ENCODE results near the gene CNPY2.

DNA sequence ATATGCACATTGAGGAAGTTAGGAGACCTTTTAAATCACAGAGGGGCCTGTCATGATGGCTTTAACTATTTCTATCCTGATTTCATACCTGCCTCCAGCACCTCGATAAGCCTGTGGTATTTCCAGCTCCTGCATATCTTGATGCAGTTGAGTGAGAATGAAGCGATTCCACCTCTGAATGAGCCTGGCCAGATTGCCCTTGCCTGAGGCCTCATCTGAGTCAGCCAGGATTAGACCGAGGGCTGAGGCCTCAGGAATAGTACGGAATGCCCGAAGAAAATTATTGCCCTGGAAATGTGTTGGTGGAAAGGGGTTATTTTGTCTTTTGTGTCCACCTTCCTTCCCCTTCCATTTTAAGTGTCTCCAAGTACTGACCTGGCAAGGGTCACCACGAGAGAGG lies 8.4 kb upstream of the CNPY2 start:
- TF ChIP-seq, protein P1, sequence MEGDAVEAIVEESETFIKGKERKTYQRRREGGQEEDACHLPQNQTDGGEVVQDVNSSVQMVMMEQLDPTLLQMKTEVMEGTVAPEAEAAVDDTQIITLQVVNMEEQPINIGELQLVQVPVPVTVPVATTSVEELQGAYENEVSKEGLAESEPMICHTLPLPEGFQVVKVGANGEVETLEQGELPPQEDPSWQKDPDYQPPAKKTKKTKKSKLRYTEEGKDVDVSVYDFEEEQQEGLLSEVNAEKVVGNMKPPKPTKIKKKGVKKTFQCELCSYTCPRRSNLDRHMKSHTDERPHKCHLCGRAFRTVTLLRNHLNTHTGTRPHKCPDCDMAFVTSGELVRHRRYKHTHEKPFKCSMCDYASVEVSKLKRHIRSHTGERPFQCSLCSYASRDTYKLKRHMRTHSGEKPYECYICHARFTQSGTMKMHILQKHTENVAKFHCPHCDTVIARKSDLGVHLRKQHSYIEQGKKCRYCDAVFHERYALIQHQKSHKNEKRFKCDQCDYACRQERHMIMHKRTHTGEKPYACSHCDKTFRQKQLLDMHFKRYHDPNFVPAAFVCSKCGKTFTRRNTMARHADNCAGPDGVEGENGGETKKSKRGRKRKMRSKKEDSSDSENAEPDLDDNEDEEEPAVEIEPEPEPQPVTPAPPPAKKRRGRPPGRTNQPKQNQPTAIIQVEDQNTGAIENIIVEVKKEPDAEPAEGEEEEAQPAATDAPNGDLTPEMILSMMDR (IDR thresholded peaks at IDR 0.05; ENCODE audit: insufficient read depth, low read length, poor library complexity, severe bottlenecking) = no peak
- no peak for TF ChIP-seq EZH2phosphoT487 (conservative IDR thresholded peaks at IDR 0.05; ENCODE audit: low read length)
